Transverse colon (tissue), 4 donors: ENCODE results near the gene BRPF3. TPM values are rescaled to one million over a fixed set of nuclear protein-coding genes. Genes with fewer than 3 reads are reported as not detected.

ENCODE experiments used
- DNase-seq: peaks from one replicate; pipeline ENCODE4 v3.0.0-alpha.2; 2019
- H3K27ac ChIP-seq, 4 donors: fragments of 200-600 bp; sonication (generic); 2 replicates each; pipeline ENCODE4 v1.5.1; 2016 to 2018; ENCODE audit warnings: inconsistent platforms in 4 of 4
- H3K27me3 ChIP-seq: fragments of 200-600 bp; sonication (generic); 2 replicates; pipeline ENCODE4 v1.5.1; 2017; ENCODE audit warnings: inconsistent platforms
- H3K36me3 ChIP-seq, 4 donors: fragments of 200-600 bp; sonication (generic); 2 replicates each; pipeline ENCODE4 v1.5.1; 2017 to 2019; ENCODE audit warnings: inconsistent platforms in 4 of 4
- H3K4me1 ChIP-seq, 4 donors: fragments of 200-600 bp; sonication (generic); 2 replicates each; pipeline ENCODE4 v1.5.1; 2017 to 2020; ENCODE audit warnings: inconsistent platforms in 4 of 4
- H3K4me3 ChIP-seq, 4 donors: fragments of 200-600 bp; sonication (generic); 1 replicate in 1 of 4; 2 replicates in 3 of 4; pipeline versions ENCODE4 v1.5.1 to v1.6.1; 2017 to 2019; ENCODE audit warnings: inconsistent platforms in 4 of 4
- H3K9me3 ChIP-seq, 2 donors: fragments of 200-600 bp; sonication (generic); 2 replicates each; pipeline ENCODE4 v1.5.1; 2017 to 2019; ENCODE audit warnings: inconsistent platforms in 2 of 2
- EP300 ChIP-seq: sonication (generic); formaldehyde crosslinking; IDR thresholded peaks from one replicate; pipeline ENCODE4 v1.6.1; 2017; ENCODE audit warnings: antibody characterized with exemption, low read depth
- POLR2A ChIP-seq: fragments of 450-650 bp; IDR thresholded peaks from one replicate; pipeline ENCODE4 v1.6.1; 2016; ENCODE audit warnings: antibody characterized with exemption, mild to moderate bottlenecking, moderate library complexity
- POLR2AphosphoS5 ChIP-seq, 3 donors: sonication (generic); formaldehyde crosslinking; IDR thresholded peaks; one replicate each; pipeline ENCODE4 v1.6.1; 2016; ENCODE audit warnings: antibody characterized with exemption in 3 of 3
- WGBS, 2 donors: methylation state at CpG; one replicate each; pipeline ENCODE4 v1.1.5; 2018; ENCODE audit warnings: low coverage in 1 of 2; 5-methylcytosine and 5-hydroxymethylcytosine counted together
- in situ Hi-C, 4 donors: fragments of 200-750 bp; cut with MboI; loops; one replicate each; pipeline versions ENCODE4 v1.15.0 to v1.15.1; 2017; ENCODE audit warnings: low sequenced_read_pairs in 3 of 4, low pct_ligation_motif_present in 1 of 4, low pct_unique_long_range_greater_than_20kb in 1 of 4
- intact Hi-C: fragments of 100-400 bp; cut with DNase I; formaldehyde crosslinking; loops from one replicate; pipeline ENCODE4 v1.15.1; 2023; ENCODE audit warnings: low total_unique reads
- total RNA-seq, 4 donors: library from RNA; depleted of rRNA; stranded (reverse); fragments of >200 nt; gene quantifications; one replicate each; pipeline ENCODE4 v1.1.0, GENCODE V29; 2016
- TF ChIP-seq, protein P1 (sequence below), 5 experiments: fragments of 200-600 bp in 3 of 5; fragments of 450-650 bp in 2 of 5; sonication (generic) in 3 of 5; IDR thresholded peaks; 1 replicate in 2 of 5; 2 replicates in 3 of 5; pipeline ENCODE4 v1.5.1; 2016 to 2017; ENCODE audit warnings: antibody characterized with exemption in 5 of 5, inconsistent platforms in 3 of 5, mild to moderate bottlenecking in 2 of 5, moderate library complexity in 1 of 5

BRPF3 gene
- total RNA-seq, 4 donors from 2014 or later, result 74.8 to 209 (median 90.6) TPM

DNA sequence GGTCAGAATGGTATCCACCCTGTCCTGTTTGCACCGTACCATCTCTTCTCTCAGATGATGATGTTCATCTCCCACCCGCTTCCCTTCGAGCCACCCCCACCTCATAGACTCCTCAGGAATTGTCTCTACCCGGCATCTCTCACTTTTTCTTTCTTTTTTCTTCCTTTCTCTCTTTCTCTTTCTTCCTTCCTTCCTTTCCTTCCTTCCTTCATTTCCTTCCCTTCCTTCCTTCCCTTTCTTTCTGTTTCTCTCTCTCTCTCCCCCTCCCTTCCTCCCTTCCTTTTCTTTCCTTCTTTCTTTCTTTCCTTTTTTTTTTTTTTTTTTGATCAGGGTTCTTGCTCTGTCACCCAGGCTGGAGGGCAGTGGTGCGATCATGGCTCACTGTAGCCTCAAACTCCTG is 45.6 kb downstream of the BRPF3 start:
- H3K4me3 ChIP-seq, result no peak overlapping the region
- H3K27ac ChIP-seq, result no peak overlapping the region
- H3K4me1 ChIP-seq, result peaks cover 0 to 13% (median under 1%) of the 10 kb centered on the region in 4 donors
- WGBS, 2 donors, result 83 to 91% methylated on average over 4 to 5 of the region's 5 CpGs
- in situ Hi-C loops, result no loop called here
- H3K36me3 ChIP-seq, result no peaks in the 10 kb centered on the region
- intact Hi-C loops, result no loop called here
- H3K27me3 ChIP-seq, result no peaks in the 10 kb centered on the region
- DNase-seq, result no peak
- no peaks in the 10 kb centered on the region for H3K9me3 ChIP-seq
- TF ChIP-seq, protein P1, sequence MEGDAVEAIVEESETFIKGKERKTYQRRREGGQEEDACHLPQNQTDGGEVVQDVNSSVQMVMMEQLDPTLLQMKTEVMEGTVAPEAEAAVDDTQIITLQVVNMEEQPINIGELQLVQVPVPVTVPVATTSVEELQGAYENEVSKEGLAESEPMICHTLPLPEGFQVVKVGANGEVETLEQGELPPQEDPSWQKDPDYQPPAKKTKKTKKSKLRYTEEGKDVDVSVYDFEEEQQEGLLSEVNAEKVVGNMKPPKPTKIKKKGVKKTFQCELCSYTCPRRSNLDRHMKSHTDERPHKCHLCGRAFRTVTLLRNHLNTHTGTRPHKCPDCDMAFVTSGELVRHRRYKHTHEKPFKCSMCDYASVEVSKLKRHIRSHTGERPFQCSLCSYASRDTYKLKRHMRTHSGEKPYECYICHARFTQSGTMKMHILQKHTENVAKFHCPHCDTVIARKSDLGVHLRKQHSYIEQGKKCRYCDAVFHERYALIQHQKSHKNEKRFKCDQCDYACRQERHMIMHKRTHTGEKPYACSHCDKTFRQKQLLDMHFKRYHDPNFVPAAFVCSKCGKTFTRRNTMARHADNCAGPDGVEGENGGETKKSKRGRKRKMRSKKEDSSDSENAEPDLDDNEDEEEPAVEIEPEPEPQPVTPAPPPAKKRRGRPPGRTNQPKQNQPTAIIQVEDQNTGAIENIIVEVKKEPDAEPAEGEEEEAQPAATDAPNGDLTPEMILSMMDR (IDR thresholded peaks at IDR 0.05), result no peak
- TF ChIP-seq EP300, result no peak
- TF ChIP-seq POLR2AphosphoS5 (IDR thresholded peaks at IDR 0.05), result no peak
- no peak for TF ChIP-seq POLR2A

DNA sequence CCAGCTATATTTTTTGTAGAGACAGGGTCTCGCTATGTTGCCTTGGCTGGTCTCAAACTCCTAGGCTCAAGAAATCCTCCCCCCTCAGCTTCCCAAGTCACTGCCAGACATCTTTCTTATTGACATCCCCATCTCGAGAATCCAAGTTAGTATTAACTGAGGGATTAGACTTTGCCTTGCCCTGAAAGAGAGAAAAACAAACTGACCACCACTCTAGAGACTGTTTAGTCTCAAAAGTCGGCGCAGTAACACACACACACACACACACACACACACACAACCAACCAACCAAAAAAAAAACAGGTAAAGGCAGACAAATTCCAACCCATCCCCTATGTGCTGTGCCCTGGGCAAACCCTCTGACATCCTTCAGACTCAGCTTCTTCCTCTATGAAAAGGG is 46.1 kb downstream of the BRPF3 start:
- H3K4me1 ChIP-seq, result peaks cover 0 to 13% (median 1%) of the 10 kb centered on the region in 4 donors
- H3K27me3 ChIP-seq, result no peaks in the 10 kb centered on the region
- H3K36me3 ChIP-seq, result no peaks in the 10 kb centered on the region
- intact Hi-C loops, result no loop called here
- 74 to 90% methylated on average over 2 to 4 of the region's 4 CpGs for WGBS, 2 donors
- TF ChIP-seq POLR2AphosphoS5 (IDR thresholded peaks at IDR 0.05) (no peak), POLR2A (no peak), EP300 (no peak)
- TF ChIP-seq, protein P1 (IDR thresholded peaks at IDR 0.05), result no peak
- DNase-seq, result no peak
- H3K4me3 ChIP-seq, result no peak overlapping the region
- no peaks in the 10 kb centered on the region for H3K9me3 ChIP-seq
- in situ Hi-C loops, result no loop called here
- H3K27ac ChIP-seq, result no peak overlapping the region

DNA sequence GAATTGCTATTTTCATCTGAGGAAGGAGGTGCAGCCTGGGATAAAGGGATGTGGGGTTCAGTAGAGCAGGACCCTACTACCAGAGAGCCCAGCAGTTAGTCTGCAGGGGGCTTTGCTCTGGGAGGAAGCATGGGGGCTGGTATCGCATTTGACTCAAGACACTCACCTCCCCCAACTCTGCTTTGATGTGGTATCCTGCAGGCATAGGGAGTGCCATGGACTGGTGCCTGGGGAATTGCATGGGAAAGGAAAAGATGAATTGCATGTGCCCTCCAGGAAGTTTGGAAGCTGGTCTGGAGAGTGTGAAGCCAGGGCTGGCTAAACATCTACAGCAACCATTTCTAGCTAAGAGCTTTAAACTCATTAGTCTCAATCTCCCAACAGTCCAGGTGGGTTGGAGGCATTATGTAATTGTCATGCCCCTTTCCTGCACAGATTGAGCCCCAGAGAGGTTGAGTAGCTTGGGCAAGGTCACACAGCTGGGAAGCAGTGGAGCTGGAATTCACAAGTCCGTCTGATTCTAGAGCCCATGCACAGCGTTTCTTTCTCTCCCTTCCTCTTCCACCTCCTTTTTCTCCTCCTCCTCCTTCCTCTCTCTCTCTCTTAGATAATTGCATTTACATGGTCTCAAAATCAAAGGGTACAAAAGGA is 47.1 kb downstream of the BRPF3 start:
- no peaks in the 10 kb centered on the region for H3K27me3 ChIP-seq
- H3K4me3 ChIP-seq, result no peak overlapping the region

DNA sequence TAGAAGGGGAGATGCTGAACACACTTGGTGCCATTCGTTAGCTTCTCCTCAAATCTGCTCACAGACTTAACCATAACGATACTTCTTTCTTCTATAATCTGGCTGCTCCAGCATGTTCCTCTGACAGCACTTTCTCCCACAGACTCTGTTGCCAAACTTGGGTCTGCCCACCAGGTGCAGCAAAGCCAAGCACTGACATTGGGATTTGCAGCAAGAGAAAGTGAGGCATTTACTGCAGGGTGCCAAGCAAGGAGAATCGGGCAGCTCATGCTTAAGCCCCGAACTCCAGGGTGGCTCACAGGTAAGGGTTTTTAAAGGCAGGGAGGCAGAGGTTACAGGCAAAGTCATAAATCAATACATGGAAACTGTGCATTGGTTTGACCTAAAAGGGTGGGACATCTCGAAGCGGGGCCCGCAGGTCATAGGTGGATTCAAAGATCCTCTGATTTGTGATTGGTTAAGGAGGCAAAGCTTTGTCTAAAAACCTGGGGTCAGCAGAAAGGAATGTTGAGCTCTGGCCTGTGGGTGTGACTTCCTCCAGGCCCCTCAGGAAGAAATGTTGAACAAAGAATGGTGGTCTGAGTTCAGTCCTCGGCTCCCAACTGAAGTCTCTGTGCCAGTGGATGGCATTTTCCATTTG is 48.2 kb downstream of the BRPF3 start:
- in situ Hi-C loops (no loop called here), intact Hi-C loops (no loop called here)
- WGBS, 2 donors, result 86 to 90% methylated on average over 5 to 8 of the region's 8 CpGs
- no peaks in the 10 kb centered on the region for H3K27me3 ChIP-seq
- H3K4me1 ChIP-seq, result peaks cover 0 to 13% (median 4%) of the 10 kb centered on the region in 4 donors
- H3K27ac ChIP-seq, result no peak overlapping the region
- no peak overlapping the region for H3K4me3 ChIP-seq
- TF ChIP-seq POLR2A (no peak), EP300 (no peak), POLR2AphosphoS5 (IDR thresholded peaks at IDR 0.05) (no peak)
- TF ChIP-seq, protein P1 (IDR thresholded peaks at IDR 0.05), result no peak
- no peaks in the 10 kb centered on the region for H3K9me3 ChIP-seq
- no peaks in the 10 kb centered on the region for H3K36me3 ChIP-seq
- no peak for DNase-seq

More for the DNA sequence above, 47.1 kb downstream of the BRPF3 start:
- Histone ChIP-seq H3K36me3 (no peaks in the 10 kb centered on the region), H3K9me3 (no peaks in the 10 kb centered on the region), H3K4me1 (peaks cover 0 to 13% (median 4%) of the 10 kb centered on the region in 4 donors), H3K27ac (no peak overlapping the region)
- no peak for DNase-seq
- 90% methylated on average over 3 of the region's 3 CpGs for WGBS, 2 donors
- intact Hi-C loops (no loop called here), in situ Hi-C loops (no loop called here)
- TF ChIP-seq EP300 (no peak), POLR2AphosphoS5 (IDR thresholded peaks at IDR 0.05) (no peak), POLR2A (no peak)
- TF ChIP-seq, protein P1 (IDR thresholded peaks at IDR 0.05), result no peak
